Measurements from ENCODE around the gene SMARCA2. TPM values are rescaled to one million over a fixed set of nuclear protein-coding genes. Genes with fewer than 3 reads are reported as not detected.

SMARCA2 gene
- total RNA-seq, 1 experiment from 2014 or later = 27.9 TPM

DNA sequence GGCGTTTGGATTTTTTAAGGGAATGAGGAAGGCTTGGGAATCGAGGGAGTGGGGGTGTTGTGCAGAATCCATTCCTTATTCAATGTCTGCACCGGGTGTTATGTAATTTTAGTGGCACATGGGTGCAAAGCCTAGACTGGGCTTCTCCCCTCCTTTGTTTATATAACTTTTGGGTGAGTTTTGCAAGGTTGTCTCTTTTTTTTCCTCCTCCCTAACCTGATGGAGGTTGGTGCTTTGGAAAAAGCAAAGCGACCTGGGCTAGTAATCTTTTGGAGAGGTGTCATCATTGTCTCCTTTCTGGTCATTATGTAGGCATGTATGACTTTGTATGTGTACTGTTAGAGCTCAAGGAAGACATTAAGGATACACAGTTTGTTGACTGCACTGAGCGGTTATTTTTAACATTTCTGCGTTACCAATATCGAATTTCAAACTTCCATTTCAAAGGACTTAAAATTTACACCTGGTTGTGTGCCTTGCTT is 3.1 kb downstream of the SMARCA2 start:
- H3K4me1 ChIP-seq (ENCODE audit: insufficient read depth, low read length) = peaks cover 16% of the 10 kb centered on the region
- peak overlapping the region; percentile 97 for H3K4me2 ChIP-seq (ENCODE audit: low read length)
- H3K9ac ChIP-seq (ENCODE audit: low read length) = peak overlapping the region; percentile 73
- no peak overlapping the region for H3K27ac ChIP-seq (ENCODE audit: low read length)
- no peaks in the 10 kb centered on the region for H3K9me3 ChIP-seq (ENCODE audit: low read length)
- peaks cover 51% of the 10 kb centered on the region for H3K79me2 ChIP-seq (ENCODE audit: low read length)
- TF ChIP-seq EZH2 (IDR thresholded peaks at IDR 0.05; ENCODE audit: low read length, unreplicated experiment) (no peak), EZH2phosphoT487 (IDR thresholded peaks at IDR 0.05; ENCODE audit: borderline replicate concordance, low read length) (no peak)
- TF ChIP-seq, protein P1, sequence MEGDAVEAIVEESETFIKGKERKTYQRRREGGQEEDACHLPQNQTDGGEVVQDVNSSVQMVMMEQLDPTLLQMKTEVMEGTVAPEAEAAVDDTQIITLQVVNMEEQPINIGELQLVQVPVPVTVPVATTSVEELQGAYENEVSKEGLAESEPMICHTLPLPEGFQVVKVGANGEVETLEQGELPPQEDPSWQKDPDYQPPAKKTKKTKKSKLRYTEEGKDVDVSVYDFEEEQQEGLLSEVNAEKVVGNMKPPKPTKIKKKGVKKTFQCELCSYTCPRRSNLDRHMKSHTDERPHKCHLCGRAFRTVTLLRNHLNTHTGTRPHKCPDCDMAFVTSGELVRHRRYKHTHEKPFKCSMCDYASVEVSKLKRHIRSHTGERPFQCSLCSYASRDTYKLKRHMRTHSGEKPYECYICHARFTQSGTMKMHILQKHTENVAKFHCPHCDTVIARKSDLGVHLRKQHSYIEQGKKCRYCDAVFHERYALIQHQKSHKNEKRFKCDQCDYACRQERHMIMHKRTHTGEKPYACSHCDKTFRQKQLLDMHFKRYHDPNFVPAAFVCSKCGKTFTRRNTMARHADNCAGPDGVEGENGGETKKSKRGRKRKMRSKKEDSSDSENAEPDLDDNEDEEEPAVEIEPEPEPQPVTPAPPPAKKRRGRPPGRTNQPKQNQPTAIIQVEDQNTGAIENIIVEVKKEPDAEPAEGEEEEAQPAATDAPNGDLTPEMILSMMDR (conservative IDR thresholded peaks at IDR 0.05; ENCODE audit: low read depth, low read length) = no peak
- no peaks in the 10 kb centered on the region for H3K27me3 ChIP-seq (ENCODE audit: low read length)
- ChIA-PET POLR2A (ENCODE audit: unreplicated experiment) (no interaction called here), CTCF (no interaction called here)
- no peaks in the 10 kb centered on the region for H4K20me1 ChIP-seq (ENCODE audit: low read length)
- no peaks in the 10 kb centered on the region for H3F3A ChIP-seq (ENCODE audit: low read length, unreplicated experiment)
- peak overlapping the region; percentile 93 for H2AFZ ChIP-seq (ENCODE audit: low read length)
- intact Hi-C loops (cut with micrococcal nuclease) = loop anchor here (5.0 to 10.0 kb wide), 2 partner anchors 137 to 916 kb away; no protein-coding TSS in a partner anchor
- H3K9me2 ChIP-seq (replicated peaks; ENCODE audit: low read length) = no peaks in the 10 kb centered on the region
- ATAC-seq (no peak), DNase-seq (no peak)
- peak overlapping the region; percentile 84 for H3K4me3 ChIP-seq (ENCODE audit: low read length)
- no peaks in the 10 kb centered on the region for H3K36me3 ChIP-seq (ENCODE audit: low read depth, low read length)
- BruUV-seq (replicated peaks) = TSS peak; percentile 33

DNA sequence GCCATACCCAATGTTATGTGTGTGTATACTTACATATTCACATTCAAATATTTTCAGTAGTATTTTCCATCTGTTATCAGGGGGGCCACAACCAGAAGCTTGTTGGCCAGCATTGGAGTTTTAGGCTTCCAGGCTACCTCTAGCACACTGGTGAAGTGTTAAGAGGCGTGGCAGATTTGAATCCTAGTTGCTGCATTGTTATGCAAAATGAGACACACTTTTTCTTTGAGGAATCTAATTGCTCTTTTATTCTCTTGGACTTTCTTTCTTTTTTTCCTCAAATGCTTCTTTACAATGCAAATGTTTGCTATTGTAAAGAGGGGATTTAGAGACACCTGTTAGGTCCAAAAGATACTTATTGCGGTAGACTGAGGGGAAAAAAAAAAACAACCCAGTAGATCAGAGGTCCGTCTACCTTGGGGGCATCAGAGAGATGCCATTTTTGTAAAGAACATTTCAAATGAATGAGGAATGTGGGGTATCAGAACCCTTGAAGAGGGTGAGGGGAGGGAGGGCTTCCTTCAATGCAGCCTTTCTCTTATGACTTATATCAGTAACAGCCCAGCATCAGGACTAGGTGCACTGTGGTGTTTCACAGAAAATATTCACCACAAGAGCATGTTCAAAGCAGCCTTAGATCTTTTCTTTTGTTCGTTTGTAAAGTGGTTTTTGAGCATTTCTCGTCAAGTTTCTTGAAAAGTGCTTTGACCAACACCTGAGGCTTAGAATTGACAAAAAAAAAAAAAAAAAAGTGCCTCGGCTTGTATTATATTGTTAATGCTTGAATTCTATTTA is 3.8 kb downstream of the SMARCA2 start:
- Histone ChIP-seq H3F3A (ENCODE audit: low read length, unreplicated experiment) (no peaks in the 10 kb centered on the region), H3K36me3 (ENCODE audit: low read depth, low read length) (no peaks in the 10 kb centered on the region), H2AFZ (ENCODE audit: low read length) (peak overlapping the region; percentile 93; the same call in 1 of the 2 replicates), H4K20me1 (ENCODE audit: low read length) (no peaks in the 10 kb centered on the region), H3K79me2 (ENCODE audit: low read length) (peaks cover 59% of the 10 kb centered on the region), H3K4me2 (ENCODE audit: low read length) (peak overlapping the region; percentile 97), H3K4me3 (ENCODE audit: low read length) (peak overlapping the region; percentile 84), H3K9me3 (ENCODE audit: low read length) (no peaks in the 10 kb centered on the region), H3K4me1 (ENCODE audit: insufficient read depth, low read length) (peaks cover 12% of the 10 kb centered on the region), H3K27me3 (ENCODE audit: low read length) (no peaks in the 10 kb centered on the region), H3K9ac (ENCODE audit: low read length) (peak overlapping the region; percentile 73; the same call in 1 of the 2 replicates), H3K27ac (ENCODE audit: low read length) (no peak overlapping the region), H3K9me2 (replicated peaks; ENCODE audit: low read length) (no peaks in the 10 kb centered on the region)
- ATAC-seq (no peak), DNase-seq (no peak)
- POLR2A ChIA-PET (ENCODE audit: unreplicated experiment) = no interaction called here
- no TSS peak for BruUV-seq (replicated peaks)
- no peak for TF ChIP-seq EZH2 (IDR thresholded peaks at IDR 0.05; ENCODE audit: low read length, unreplicated experiment)
- TF ChIP-seq EZH2phosphoT487 (IDR thresholded peaks at IDR 0.05; ENCODE audit: borderline replicate concordance, low read length) = no peak
- TF ChIP-seq, protein P1 (conservative IDR thresholded peaks at IDR 0.05; ENCODE audit: low read depth, low read length) = no peak
- intact Hi-C loops (cut with micrococcal nuclease) = loop anchor here (5.0 to 10.0 kb wide), 2 partner anchors 136 to 917 kb away; no protein-coding TSS in a partner anchor
- CTCF ChIA-PET = no interaction called here

DNA sequence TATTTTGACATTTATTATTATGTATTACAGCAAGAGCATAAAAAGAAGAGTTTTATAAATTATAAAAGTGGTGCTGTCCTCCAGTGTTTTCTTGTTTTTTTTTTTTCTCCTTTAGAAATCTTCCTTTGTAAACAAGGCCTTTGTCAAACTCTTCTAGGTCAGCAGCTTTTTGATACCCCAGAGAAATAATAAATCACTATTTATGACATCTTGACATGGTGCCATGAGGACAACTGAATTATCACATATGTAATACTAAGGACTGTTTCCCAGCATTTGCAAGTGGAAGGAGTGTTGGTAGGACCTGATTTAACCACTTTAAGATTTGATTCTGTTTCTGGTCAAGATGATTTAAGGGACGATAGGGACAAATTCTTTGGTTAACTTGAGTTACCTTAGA is 4.6 kb downstream of the SMARCA2 start:
- Histone ChIP-seq H3K79me2 (ENCODE audit: low read length) (peaks cover 62% of the 10 kb centered on the region), H3K4me1 (ENCODE audit: insufficient read depth, low read length) (peaks cover 10% of the 10 kb centered on the region), H3K4me3 (ENCODE audit: low read length) (no peak overlapping the region), H3K9me3 (ENCODE audit: low read length) (no peaks in the 10 kb centered on the region), H3K9me2 (replicated peaks; ENCODE audit: low read length) (no peaks in the 10 kb centered on the region), H3F3A (ENCODE audit: low read length, unreplicated experiment) (no peaks in the 10 kb centered on the region), H3K4me2 (ENCODE audit: low read length) (no peak overlapping the region), H3K36me3 (ENCODE audit: low read depth, low read length) (no peaks in the 10 kb centered on the region), H3K27me3 (ENCODE audit: low read length) (no peaks in the 10 kb centered on the region), H3K27ac (ENCODE audit: low read length) (no peak overlapping the region), H2AFZ (ENCODE audit: low read length) (no peak overlapping the region), H4K20me1 (ENCODE audit: low read length) (no peaks in the 10 kb centered on the region), H3K9ac (ENCODE audit: low read length) (no peak overlapping the region)
- ATAC-seq (no peak), DNase-seq (no peak)
- CTCF ChIA-PET = no interaction called here
- TF ChIP-seq, protein P1 (conservative IDR thresholded peaks at IDR 0.05; ENCODE audit: low read depth, low read length) = no peak
- TF ChIP-seq EZH2 (IDR thresholded peaks at IDR 0.05; ENCODE audit: low read length, unreplicated experiment) (no peak), EZH2phosphoT487 (IDR thresholded peaks at IDR 0.05; ENCODE audit: borderline replicate concordance, low read length) (no peak)
- POLR2A ChIA-PET (ENCODE audit: unreplicated experiment) = no interaction called here
- intact Hi-C loops (cut with micrococcal nuclease) = loop anchor here (5.0 to 10.0 kb wide), 2 partner anchors 135 to 917 kb away; no protein-coding TSS in a partner anchor
- no TSS peak for BruUV-seq (replicated peaks)

Data from PC-3 (cell line).